GM23338 (cell line): ENCODE results near the gene EVA1B. TPM values are rescaled to one million over a fixed set of nuclear protein-coding genes. Genes with fewer than 3 reads are reported as not detected.

Experiments used
- ATAC-seq: fragments of 200-7000 bp; cut with Tn5 transposase; 3 replicates; pipeline ENCODE4 v1.9.1; 2020
- DNase-seq: peaks from one replicate; pipeline ENCODE4 v3.0.0-alpha.2; 2015; ENCODE audit warnings: low spot score
- H2AFZ ChIP-seq: fragments of 200-600 bp; sonication (generic); 2 replicates; pipeline ENCODE4 v1.8.0; 2016; ENCODE audit warnings: antibody characterized with exemption, mild to moderate bottlenecking, moderate library complexity
- H3F3A ChIP-seq: fragments of 200-600 bp; sonication (generic); replicated peaks from 2 replicates; pipeline ENCODE4 v1.8.0; 2017; ENCODE audit warnings: antibody characterized with exemption, mixed run types, low read depth
- H3K27ac ChIP-seq: fragments of 200-600 bp; sonication (generic); 2 replicates; pipeline ENCODE4 v1.6.1; 2016; ENCODE audit warnings: low read depth
- H3K27me3 ChIP-seq: fragments of 200-600 bp; sonication (generic); 2 replicates; pipeline ENCODE4 v1.8.0; 2016; ENCODE audit warnings: mild to moderate bottlenecking, mixed run types, moderate library complexity; ENCODE audit not compliant: insufficient read depth
- H3K36me3 ChIP-seq: fragments of 200-600 bp; sonication (generic); 2 replicates; pipeline ENCODE4 v1.8.0; 2016; ENCODE audit warnings: mild to moderate bottlenecking; ENCODE audit not compliant: insufficient read depth
- H3K4me1 ChIP-seq: fragments of 200-600 bp; sonication (generic); 2 replicates; pipeline ENCODE4 v1.8.0; 2016; ENCODE audit warnings: mild to moderate bottlenecking, moderate library complexity; ENCODE audit not compliant: insufficient read depth
- H3K4me2 ChIP-seq: fragments of 200-600 bp; sonication (generic); 2 replicates; pipeline ENCODE4 v1.7.1; 2017; ENCODE audit warnings: mixed run types
- H3K4me3 ChIP-seq: fragments of 200-600 bp; sonication (generic); 2 replicates; pipeline ENCODE4 v1.6.1; 2016; ENCODE audit warnings: mixed run types
- H3K79me2 ChIP-seq: fragments of 200-600 bp; sonication (generic); replicated peaks from 2 replicates; pipeline ENCODE4 v1.8.0; 2017; ENCODE audit warnings: mild to moderate bottlenecking; ENCODE audit not compliant: insufficient read depth
- H3K9me2 ChIP-seq: fragments of 200-600 bp; sonication (generic); 2 replicates; pipeline ENCODE4 v1.8.0; 2017; ENCODE audit not compliant: insufficient read depth
- H4K20me1 ChIP-seq: fragments of 200-600 bp; sonication (generic); replicated peaks from 2 replicates; pipeline ENCODE4 v1.8.0; 2017; ENCODE audit warnings: mild to moderate bottlenecking; ENCODE audit not compliant: insufficient read depth
- H3K27ac Mint-ChIP-seq: 2 replicates; pipeline ENCODE4 v1.8.0; 2020; ENCODE audit warnings: inconsistent platforms, mild to moderate bottlenecking, moderate library complexity, mixed read lengths
- H3K27me3 Mint-ChIP-seq: 3 replicates; pipeline ENCODE4 v1.8.0; 2022; ENCODE audit warnings: low read depth, mild to moderate bottlenecking, moderate library complexity, mixed read lengths, inconsistent platforms; ENCODE audit not compliant: insufficient read depth, poor library complexity
- H3K36me3 Mint-ChIP-seq: 3 replicates; pipeline ENCODE4 v1.8.0; 2021; ENCODE audit warnings: low read depth, mild to moderate bottlenecking, inconsistent platforms, moderate library complexity, mixed read lengths
- H3K4me1 Mint-ChIP-seq: 3 replicates; pipeline ENCODE4 v1.8.0; 2020; ENCODE audit warnings: mild to moderate bottlenecking, inconsistent platforms, mixed read lengths
- H3K4me3 Mint-ChIP-seq: 3 replicates; pipeline ENCODE4 v1.8.0; 2021; ENCODE audit warnings: moderate library complexity, mild to moderate bottlenecking, inconsistent platforms, mixed read lengths
- H3K9me3 Mint-ChIP-seq: 3 replicates; pipeline ENCODE4 v1.8.0; 2020; ENCODE audit warnings: moderate library complexity, mild to moderate bottlenecking, inconsistent platforms, mixed read lengths
- ETS1 ChIP-seq: IDR thresholded peaks from 2 replicates; pipeline ENCODE4 v1.6.1; 2016; ENCODE audit warnings: antibody characterized with exemption
- EZH2 ChIP-seq: fragments of 200-600 bp; sonication (generic); IDR thresholded peaks from one replicate; pipeline ENCODE4 v1.8.0; 2017; ENCODE audit warnings: antibody characterized with exemption, mild to moderate bottlenecking, low read depth; ENCODE audit not compliant: unreplicated experiment
- JUNB ChIP-seq: IDR thresholded peaks from one replicate; pipeline ENCODE4 v1.6.1; 2016; ENCODE audit warnings: antibody characterized with exemption; ENCODE audit not compliant: unreplicated experiment
- POLR2AphosphoS5 ChIP-seq: IDR thresholded peaks from 2 replicates; pipeline ENCODE4 v1.6.1; 2016; ENCODE audit warnings: antibody characterized with exemption, low read depth
- STAT1 ChIP-seq: IDR thresholded peaks from one replicate; pipeline ENCODE4 v1.6.1; 2016; ENCODE audit warnings: antibody characterized with exemption; ENCODE audit not compliant: unreplicated experiment
- ZNF114 ChIP-seq: fragments of 250-450 bp; sonication (Bioruptor Pico); IDR thresholded peaks from 2 replicates; pipeline ENCODE4 v1.5.0; 2020; ENCODE audit warnings: mild to moderate bottlenecking, moderate library complexity
- polyA plus RNA-seq: library from polyadenylated mRNA; unstranded; fragments of >200 nt; fragmentation: Nextera tagmentation; extraction: Ambion mirVana; gene quantifications from 2 replicates; pipeline ENCODE4 v1.2.1, GENCODE V29; 2016
- total RNA-seq: library from RNA; depleted of rRNA; stranded (reverse); fragments of >200 nt; shearing (Covaris generic); gene quantifications from 2 replicates; pipeline ENCODE4 v1.2.3, GENCODE V29; 2014
- TF ChIP-seq, protein P1 (sequence below), 2 experiments: fragments of 200-600 bp in 1 of 2; sonication (generic) in 1 of 2; conservative IDR thresholded peaks; 2 replicates each; pipeline versions ENCODE4 v1.5.1 to v1.6.1; 2016 to 2017; ENCODE audit warnings: antibody characterized with exemption in 2 of 2, low read depth in 2 of 2, mild to moderate bottlenecking in 2 of 2, moderate library complexity in 1 of 2

EVA1B gene
- total and polyA plus RNA-seq, 2 experiments from 2014 or later = 9.2 to 27.3 TPM

GRCh38 chr1:36367798-36368197 lies 44.4 kb upstream of the EVA1B start:
- Mint-ChIP-seq H3K36me3 (peaks cover 9% of the 10 kb centered on the region; the same call in 2 of the 3 replicates), H3K27me3 (peaks cover 9% of the 10 kb centered on the region), H3K4me1 (peaks cover 36% of the 10 kb centered on the region), H3K27ac (no peak overlapping the region; the same call in 1 of the 2 replicates), H3K4me3 (no peak overlapping the region), H3K9me3 (no peaks in the 10 kb centered on the region)
- Histone ChIP-seq H3K9me2 (no peaks in the 10 kb centered on the region), H2AFZ (no peak overlapping the region), H3K4me3 (no peak overlapping the region), H3K4me2 (no peak overlapping the region), H3F3A (peaks cover 6% of the 10 kb centered on the region; the same call in 1 of the 2 replicates), H3K79me2 (peaks cover 70% of the 10 kb centered on the region), H3K27me3 (no peaks in the 10 kb centered on the region), H4K20me1 (peaks cover 11% of the 10 kb centered on the region; the same call in 1 of the 2 replicates), H3K27ac (no peak overlapping the region), H3K36me3 (no peaks in the 10 kb centered on the region; the same call in 1 of the 2 replicates), H3K4me1 (peaks cover 26% of the 10 kb centered on the region)
- TF ChIP-seq ETS1 = no peak
- TF ChIP-seq POLR2AphosphoS5 = no peak
- no peak for TF ChIP-seq STAT1
- TF ChIP-seq JUNB = no peak
- ATAC-seq (no peak), DNase-seq (no peak)

GRCh38 chr1:36367066-36367465 lies 43.6 kb upstream of the EVA1B start:
- ATAC-seq (no peak), DNase-seq (no peak)
- Mint-ChIP-seq H3K27me3 (peaks cover 9% of the 10 kb centered on the region), H3K36me3 (peaks cover 10% of the 10 kb centered on the region; the same call in 2 of the 3 replicates), H3K9me3 (no peaks in the 10 kb centered on the region), H3K4me3 (no peak overlapping the region), H3K4me1 (peaks cover 29% of the 10 kb centered on the region), H3K27ac (no peak overlapping the region)
- Histone ChIP-seq H3K4me3 (no peak overlapping the region), H3K27me3 (no peaks in the 10 kb centered on the region), H3K36me3 (no peaks in the 10 kb centered on the region; the same call in 1 of the 2 replicates), H3K4me2 (no peak overlapping the region), H3K9me2 (no peaks in the 10 kb centered on the region), H3K79me2 (peaks cover 63% of the 10 kb centered on the region), H3F3A (peaks cover 6% of the 10 kb centered on the region; the same call in 1 of the 2 replicates), H3K4me1 (peaks cover 19% of the 10 kb centered on the region), H3K27ac (no peak overlapping the region), H4K20me1 (peaks cover 11% of the 10 kb centered on the region; the same call in 1 of the 2 replicates), H2AFZ (no peak overlapping the region)
- TF ChIP-seq ZNF114 (CRISPR knock-in tag) = no peak
- TF ChIP-seq ETS1 = no peak
- TF ChIP-seq, protein P1, sequence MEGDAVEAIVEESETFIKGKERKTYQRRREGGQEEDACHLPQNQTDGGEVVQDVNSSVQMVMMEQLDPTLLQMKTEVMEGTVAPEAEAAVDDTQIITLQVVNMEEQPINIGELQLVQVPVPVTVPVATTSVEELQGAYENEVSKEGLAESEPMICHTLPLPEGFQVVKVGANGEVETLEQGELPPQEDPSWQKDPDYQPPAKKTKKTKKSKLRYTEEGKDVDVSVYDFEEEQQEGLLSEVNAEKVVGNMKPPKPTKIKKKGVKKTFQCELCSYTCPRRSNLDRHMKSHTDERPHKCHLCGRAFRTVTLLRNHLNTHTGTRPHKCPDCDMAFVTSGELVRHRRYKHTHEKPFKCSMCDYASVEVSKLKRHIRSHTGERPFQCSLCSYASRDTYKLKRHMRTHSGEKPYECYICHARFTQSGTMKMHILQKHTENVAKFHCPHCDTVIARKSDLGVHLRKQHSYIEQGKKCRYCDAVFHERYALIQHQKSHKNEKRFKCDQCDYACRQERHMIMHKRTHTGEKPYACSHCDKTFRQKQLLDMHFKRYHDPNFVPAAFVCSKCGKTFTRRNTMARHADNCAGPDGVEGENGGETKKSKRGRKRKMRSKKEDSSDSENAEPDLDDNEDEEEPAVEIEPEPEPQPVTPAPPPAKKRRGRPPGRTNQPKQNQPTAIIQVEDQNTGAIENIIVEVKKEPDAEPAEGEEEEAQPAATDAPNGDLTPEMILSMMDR (conservative IDR thresholded peaks at IDR 0.05; ENCODE audit: low read depth in 2 of 2) = no peak
- TF ChIP-seq POLR2AphosphoS5 = no peak
- TF ChIP-seq EZH2 = no peak
